GM18868 (cell line): ENCODE measurements around the gene XXYLT1.
A peak's percentile ranks its signal among the peaks of the same experiment; 100 is the strongest.
"Not testable (repeated sequence)": the region's sequence is repeated elsewhere in the genome, so short reads cannot be mapped to it uniquely, and the experiment has no call there.

Source experiments
- ATAC-seq: cut with Tn5 transposase; IDR thresholded peaks from one replicate; pipeline ENCODE4 v1.9.1; 2021; ENCODE audit warnings: mild to moderate bottlenecking, moderate library complexity; ENCODE audit not compliant: unreplicated experiment

The XXYLT1 gene

DNA sequence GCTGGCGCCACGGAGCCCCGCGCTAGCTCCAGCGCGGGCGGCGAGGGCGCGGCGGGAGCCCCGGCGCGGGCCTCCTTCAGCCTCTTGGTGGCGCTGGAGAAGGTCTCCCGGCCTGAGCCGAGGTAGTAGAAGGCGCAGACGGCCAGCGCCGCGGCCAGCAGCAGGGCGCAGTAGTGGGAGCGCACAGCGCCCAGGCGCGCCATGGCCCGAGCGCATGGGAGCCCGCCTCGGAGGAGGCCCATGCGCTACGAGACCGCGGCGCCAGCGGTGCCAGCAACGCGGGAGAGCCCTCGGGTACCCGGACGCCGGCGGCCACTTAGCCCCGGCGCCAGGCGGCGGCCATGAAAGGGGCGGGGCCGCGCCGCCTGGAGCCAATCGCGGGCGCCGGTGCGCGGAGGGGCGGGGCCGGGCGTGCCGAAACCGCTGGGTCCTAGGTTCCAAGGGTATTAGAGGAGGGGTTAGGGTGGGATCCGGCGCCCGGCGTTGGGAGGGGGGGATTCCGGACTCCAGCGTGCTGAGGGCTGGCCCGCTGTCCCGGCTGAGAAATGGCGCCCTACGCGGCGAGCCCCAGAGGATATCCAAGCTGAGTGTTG is at the start of gene XXYLT1:
Gene XXYLT1, minus strand, starts transcription at position 343 of the 593 bp plus-strand sequence. Its CDS starts 101 bp downstream, at position 242.
- ATAC-seq = peak; percentile 79

DNA sequence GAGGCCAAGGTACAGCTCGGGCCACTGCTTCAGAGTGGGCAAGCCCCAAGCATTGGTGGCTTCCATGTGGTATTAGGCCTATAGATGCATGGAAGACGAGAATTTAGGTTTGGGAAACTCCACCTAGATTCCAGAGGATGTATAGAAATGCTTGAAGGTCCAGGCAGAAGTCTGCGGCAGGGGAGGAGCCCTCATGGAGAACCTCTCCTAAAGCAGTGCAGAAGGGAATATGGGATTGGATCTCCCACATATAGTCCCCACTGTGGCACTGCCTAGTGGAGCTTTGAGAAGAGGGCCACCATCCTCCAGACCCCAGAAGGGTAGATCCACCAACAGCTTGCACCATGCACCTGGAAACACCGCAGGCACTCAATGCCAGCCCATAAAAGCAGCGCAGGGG is 48.1 kb upstream of the XXYLT1 start:
- ATAC-seq = no peak

DNA sequence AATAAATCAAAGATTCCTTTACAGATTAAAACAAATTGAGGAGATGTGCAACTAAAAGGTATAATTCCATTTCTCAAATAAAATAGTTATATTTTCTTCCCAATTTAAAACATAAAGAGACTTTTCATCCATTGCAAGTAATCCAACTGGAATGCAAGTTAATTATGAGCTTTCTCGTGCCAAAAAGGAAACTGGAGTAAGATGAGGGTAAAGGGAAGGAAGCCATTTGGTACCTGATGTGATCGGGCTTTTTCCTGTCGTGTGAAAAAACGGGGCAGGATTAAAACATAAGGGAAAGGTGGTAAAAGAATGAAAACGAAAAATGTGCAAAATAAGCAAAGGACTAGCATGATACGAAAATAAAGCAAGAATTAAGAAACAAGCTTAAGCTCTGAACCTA is 41.8 kb upstream of the XXYLT1 start:
- ATAC-seq = no peak

DNA sequence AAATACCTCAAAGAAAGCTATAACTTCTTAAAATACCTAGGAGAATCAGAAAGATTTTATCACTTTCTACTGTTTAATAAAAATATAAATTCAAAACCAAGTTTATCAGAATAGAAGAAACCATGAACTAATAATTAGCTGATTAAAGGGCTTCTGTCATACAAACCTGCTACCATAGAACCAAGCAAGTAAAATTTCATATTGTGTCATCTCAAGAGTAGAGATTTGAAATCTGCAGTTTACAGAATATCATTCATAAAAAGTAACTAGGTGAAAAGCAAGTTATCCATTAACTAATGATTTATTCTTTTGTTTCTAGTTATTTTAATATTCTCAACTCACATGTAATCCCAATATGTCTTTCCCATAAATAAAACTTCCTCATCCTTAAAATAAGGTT is 36.8 kb upstream of the XXYLT1 start:
- no peak for ATAC-seq

DNA sequence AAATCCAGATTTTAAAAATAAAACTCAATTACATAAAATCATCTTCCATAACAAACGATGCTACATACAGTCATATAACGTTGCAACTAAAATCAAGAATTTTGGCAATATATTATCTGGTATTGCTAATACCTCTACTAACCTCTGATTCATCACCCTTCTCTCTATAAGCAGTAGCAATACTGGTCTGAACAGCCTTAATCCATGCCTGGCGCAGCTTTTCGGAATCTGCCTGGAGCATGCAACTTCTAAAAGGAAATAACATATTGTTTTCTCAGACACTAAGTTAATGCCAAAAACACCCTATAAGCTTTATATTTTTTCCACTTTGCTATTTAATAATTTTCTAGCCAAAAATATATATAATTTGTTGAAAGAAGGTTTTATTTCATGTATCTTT is 35.4 kb upstream of the XXYLT1 start:
- ATAC-seq = no peak

GRCh38 chr3:195302431-195302830 is 31.5 kb upstream of the XXYLT1 start:
- no peak for ATAC-seq

- no peak for ATAC-seq
Observed at GRCh38 chr3:195297446-195297845, 26.5 kb upstream of the XXYLT1 start.

DNA sequence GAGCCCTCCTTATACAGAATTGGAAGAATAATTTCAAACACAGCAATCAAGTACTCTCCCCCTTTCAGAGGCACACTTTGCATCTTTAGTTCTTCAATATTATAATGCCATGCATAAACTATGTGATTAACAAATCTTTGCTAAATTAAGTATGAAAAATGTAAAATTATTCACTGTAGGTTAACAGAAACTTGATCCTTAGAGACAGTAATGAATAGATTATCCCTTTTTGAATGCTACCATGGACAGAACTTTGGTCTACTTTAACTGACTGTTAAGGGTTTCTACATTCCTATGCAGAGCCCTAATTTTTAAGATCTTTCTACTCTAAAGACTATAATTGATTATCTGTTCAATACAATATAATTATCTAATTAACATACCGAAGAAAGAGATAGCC is 25.7 kb upstream of the XXYLT1 start:
- ATAC-seq = no peak

GRCh38 chr3:195291121-195291520 is 20.2 kb upstream of the XXYLT1 start:
- no peak for ATAC-seq

- ATAC-seq = not testable (repeated sequence)
Observed at GRCh38 chr3:195290643-195291042, 19.7 kb upstream of the XXYLT1 start.

GRCh38 chr3:195286115-195286872 is 15.3 kb upstream of the XXYLT1 start:
- no peak for ATAC-seq

DNA sequence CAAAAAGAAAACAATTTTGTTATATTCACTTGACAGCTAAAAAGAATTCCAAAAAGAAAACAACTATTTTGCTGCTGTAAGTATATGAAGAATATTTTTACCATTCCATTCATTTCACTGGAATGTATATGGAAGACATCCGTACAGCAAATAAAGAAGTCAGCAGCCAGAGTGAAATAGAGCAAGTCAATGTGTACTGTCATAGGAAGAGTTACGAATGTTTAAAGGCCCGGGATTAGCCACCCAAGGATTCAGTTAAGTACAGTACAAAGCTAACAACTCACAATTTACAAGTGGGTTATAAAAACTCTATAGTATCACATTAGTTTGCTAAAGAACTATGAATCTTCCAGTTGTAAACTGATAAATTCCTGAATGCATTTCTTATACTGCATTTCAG is 14.4 kb upstream of the XXYLT1 start:
- no peak for ATAC-seq

- ATAC-seq = no peak
Observed at GRCh38 chr3:195284842-195285241, 13.9 kb upstream of the XXYLT1 start.

- ATAC-seq = no peak
Observed at GRCh38 chr3:195282961-195283360, 12.0 kb upstream of the XXYLT1 start.

GRCh38 chr3:195274259-195274966 is 3.5 kb upstream of the XXYLT1 start:
- ATAC-seq = no peak

DNA sequence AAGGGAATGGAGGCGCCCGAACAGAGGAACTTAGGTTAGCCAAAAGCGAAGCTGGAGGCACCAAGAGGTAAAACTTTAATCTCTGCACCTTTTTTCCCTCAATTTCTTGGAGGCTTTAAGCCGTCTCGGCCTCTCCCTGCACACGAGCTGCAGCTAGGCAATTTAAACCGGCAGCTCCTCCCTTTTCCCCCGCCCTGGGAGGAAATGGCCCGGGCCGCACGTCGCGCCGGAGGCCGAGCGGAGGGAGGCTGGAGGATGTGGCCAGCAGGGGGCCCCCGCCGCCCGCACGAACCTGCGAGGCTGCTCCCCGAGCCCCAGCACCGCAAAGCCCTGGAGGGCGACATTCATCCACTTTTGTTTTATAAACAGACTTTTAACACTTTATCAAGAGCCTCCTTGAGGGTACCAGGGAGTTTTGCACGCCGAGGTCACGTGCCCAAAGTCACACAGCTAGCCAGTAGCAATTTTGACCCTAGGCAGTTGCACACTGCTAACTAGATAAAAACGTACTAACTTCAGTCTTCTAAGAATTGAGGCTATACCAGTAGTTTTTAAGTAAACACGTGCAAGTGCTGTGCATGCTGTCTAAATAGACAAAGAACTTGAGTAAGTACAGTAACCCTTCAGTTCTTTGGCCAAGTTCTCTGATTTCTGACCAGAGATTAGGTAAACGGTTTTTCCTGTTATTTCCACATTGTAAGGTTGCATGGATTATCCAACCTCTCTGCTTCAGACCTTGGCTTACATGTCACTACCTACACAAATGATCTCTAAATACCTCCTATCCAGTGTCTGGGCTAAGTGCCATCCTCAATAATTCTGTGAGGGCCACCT is 668 bp upstream of the XXYLT1 start:
- ATAC-seq = peak; percentile 68

DNA sequence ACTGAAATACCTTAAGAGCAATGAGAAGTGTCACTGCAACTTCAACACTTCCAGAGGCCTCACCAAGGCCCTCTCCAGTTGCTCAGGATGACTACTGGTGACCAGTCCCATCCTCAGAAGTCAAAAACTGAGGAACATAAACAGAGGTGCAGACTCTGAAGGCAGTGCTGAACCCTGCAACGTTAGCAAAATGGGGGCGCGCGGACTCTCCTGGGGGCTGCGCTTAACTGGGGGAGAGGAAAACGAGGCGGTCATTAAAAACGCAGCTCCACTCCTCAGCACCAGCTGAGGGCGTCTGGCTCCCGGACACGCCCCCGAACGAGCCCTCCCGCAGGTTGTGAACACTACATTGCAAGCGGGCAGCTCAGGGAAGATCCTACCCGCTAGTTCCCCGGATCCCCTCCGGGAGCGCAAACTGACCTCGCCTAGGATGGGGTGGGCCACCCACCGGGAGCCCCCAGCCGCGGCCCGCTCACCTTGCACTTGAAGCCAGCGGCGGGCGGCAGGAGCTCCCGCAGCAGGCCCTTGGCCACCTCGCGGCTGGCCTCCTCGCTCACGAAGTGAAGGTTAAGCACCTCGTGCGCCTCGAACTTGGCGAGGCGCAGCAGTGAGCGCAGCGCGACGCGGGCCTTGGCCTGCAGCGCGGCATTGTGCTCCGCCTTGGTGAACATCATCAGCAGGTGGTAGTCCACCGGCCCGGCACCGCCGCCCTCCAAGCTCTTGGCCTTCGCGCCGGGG is 711 bp downstream of the XXYLT1 start:
- peak; percentile 21 for ATAC-seq

- no peak for ATAC-seq
Observed at GRCh38 chr3:195269375-195270078, 1.4 kb downstream of the XXYLT1 start.

DNA sequence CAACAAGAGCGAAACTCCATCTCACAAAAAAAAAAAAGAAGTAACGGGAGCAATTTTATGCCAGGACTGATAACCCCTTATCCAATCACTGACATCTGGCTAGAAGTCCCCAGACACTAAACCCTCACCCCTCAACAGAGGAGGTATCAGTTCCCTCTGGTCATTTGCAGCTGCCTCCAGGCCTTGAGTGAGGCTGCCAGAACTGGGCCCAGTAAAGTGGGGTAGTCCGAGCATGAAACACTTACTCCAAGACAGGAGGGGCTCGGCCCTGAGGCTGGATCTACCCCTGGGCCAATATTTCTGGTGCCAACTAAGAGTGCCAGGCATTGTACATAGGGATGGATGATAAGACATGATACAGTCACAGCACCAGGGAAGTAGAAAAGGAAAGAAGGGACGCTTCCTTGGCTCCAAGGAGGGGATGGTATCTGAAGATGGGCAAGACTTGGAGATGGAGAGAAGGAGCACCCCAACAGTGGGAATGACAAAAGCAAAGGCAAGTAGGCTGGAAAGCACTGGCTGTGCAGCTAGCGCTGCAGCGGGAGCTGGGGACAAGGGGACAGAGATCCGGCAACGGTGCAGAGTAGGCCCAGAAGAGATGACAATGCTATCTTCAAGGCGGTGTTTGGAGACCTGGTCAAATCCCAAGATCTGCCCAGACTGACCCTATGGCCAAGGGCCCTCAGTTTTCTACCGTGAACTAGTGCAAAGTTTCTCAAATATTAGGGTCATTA is 2.2 kb downstream of the XXYLT1 start:
- ATAC-seq = no peak
